ENCODE data around the gene USP7.
"Not testable (repeated sequence)": the region's sequence is repeated elsewhere in the genome, so short reads cannot be mapped to it uniquely, and the experiment has no call there.

USP7 gene

GRCh38 chr16:8924214-8924613 lies 39.5 kb downstream of the USP7 start:
- DNase-seq (ENCODE audit: low read depth) = no peak

GRCh38 chr16:8923199-8923598 lies 40.5 kb downstream of the USP7 start:
- DNase-seq (ENCODE audit: low read depth) = no peak

- DNase-seq (ENCODE audit: low read depth) = no peak
Measured at GRCh38 chr16:8921347-8921984, 42.2 kb downstream of the USP7 start.

GRCh38 chr16:8920645-8921346 lies 42.9 kb downstream of the USP7 start:
- no peak for DNase-seq (ENCODE audit: low read depth)

- no peak for DNase-seq (ENCODE audit: low read depth)
Measured at GRCh38 chr16:8919934-8920462, 43.7 kb downstream of the USP7 start.

- DNase-seq (ENCODE audit: low read depth) = no peak
Measured at GRCh38 chr16:8919089-8919933, 44.4 kb downstream of the USP7 start.

- not testable (repeated sequence) for DNase-seq (ENCODE audit: low read depth)
Measured at GRCh38 chr16:8917336-8917735, 46.4 kb downstream of the USP7 start.

GRCh38 chr16:8916541-8917225 lies 47.0 kb downstream of the USP7 start:
- DNase-seq (ENCODE audit: low read depth) = no peak

GRCh38 chr16:8915722-8916301 lies 47.9 kb downstream of the USP7 start:
- no peak for DNase-seq (ENCODE audit: low read depth)

GRCh38 chr16:8914098-8914497 lies 49.6 kb downstream of the USP7 start:
- no peak for DNase-seq (ENCODE audit: low read depth)

GRCh38 chr16:8912793-8913192 lies 50.9 kb downstream of the USP7 start:
- no peak for DNase-seq (ENCODE audit: low read depth)

- no peak for DNase-seq (ENCODE audit: low read depth)
Measured at GRCh38 chr16:8910811-8911210, 52.9 kb downstream of the USP7 start.

GRCh38 chr16:8908810-8909468 lies 54.8 kb downstream of the USP7 start:
- DNase-seq (ENCODE audit: low read depth) = no peak

GRCh38 chr16:8907096-8907495 lies 56.6 kb downstream of the USP7 start:
- DNase-seq (ENCODE audit: low read depth) = no peak

GRCh38 chr16:8905795-8906591 lies 57.7 kb downstream of the USP7 start:
- no peak for DNase-seq (ENCODE audit: low read depth)

- DNase-seq (ENCODE audit: low read depth) = no peak
Measured at GRCh38 chr16:8905168-8905762, 58.4 kb downstream of the USP7 start.

GRCh38 chr16:8904018-8904430 lies 59.7 kb downstream of the USP7 start:
- no peak for DNase-seq (ENCODE audit: low read depth)

- no peak for DNase-seq (ENCODE audit: low read depth)
Measured at GRCh38 chr16:8903004-8903403, 60.7 kb downstream of the USP7 start.

GRCh38 chr16:8901320-8901861 lies 62.3 kb downstream of the USP7 start:
- DNase-seq (ENCODE audit: low read depth) = no peak

GRCh38 chr16:8900343-8900742 lies 63.4 kb downstream of the USP7 start:
- no peak for DNase-seq (ENCODE audit: low read depth)

Measured in GM04503 (cell line).